Heart left ventricle (tissue), 13 donors: Measurements from ENCODE around the gene HCCS.

Experiments used
- POLR2A ChIP-seq, 2 donors: fragments of 450-650 bp; IDR thresholded peaks; one replicate each; pipeline ENCODE4 v1.6.1; 2017; ENCODE audit warnings: antibody characterized with exemption in 2 of 2, mild to moderate bottlenecking in 2 of 2, moderate library complexity in 2 of 2
- TF ChIP-seq, protein P1 (sequence below), 12 donors: fragments of 200-600 bp; sonication (generic) in 4 of 12; IDR thresholded peaks; one replicate each; pipeline versions ENCODE4 v1.5.0 to v1.8.0; 2018 to 2022; ENCODE audit warnings: antibody characterized with exemption in 12 of 12, mild to moderate bottlenecking in 5 of 12
- donor health status: ischemic (EF 13 %, LVEDD 7.1; RV severe dilation, severe dysfunction).
- donor health status: DM: no; HTN: yes; CAD: no.
- donor health status: DM: no; HTN: no; CAD: no.
- donor health status: ischemic (EF 25% LVEDD 6.9; RV normal size, moderate dysfunction).
- donor health status: ischemic (EF 25% LVEDD 5.7; RV mildly dilated, moderate dysfunction).
- donor health status: ischemic (EF 35%, LVEDD 5.7; RV mildly dilated, moderate dysfunction).
- donor health status: nonischemic (EF 11% LVEDD 7.7; RV severe dilation, severe dysfunction).
- donor health status: DM: yes; HTN: yes; CAD: no.
- donor health status: PGD.
- donor health status: ischemic (EF 29% LVEDD 5.4; RV normal size, mild dysfunction).
- donor health status: nonischemic (EF 23%, LVEDD 6.1; RV moderate dilation, normal function).

DNA sequence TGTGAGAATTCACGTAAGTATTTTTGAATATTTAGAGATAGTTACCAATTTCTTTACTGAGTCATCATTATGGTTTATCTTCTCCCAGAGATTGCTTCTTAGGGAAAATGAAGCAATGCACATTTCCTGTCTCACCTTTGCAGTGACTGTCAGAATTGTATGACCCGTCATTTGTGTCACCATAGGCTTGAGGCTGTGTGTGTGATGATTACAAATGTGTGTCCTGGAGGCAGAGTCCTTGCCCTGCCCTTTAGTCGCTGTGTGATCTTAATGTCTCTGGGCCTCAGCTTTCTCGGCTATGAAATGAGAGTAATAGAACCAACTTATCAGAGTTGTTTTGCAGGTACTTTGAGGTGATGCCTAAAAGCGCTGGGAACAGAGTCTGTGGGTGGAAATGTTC, 13.9 kb downstream of the HCCS start:
- TF ChIP-seq, protein P1, sequence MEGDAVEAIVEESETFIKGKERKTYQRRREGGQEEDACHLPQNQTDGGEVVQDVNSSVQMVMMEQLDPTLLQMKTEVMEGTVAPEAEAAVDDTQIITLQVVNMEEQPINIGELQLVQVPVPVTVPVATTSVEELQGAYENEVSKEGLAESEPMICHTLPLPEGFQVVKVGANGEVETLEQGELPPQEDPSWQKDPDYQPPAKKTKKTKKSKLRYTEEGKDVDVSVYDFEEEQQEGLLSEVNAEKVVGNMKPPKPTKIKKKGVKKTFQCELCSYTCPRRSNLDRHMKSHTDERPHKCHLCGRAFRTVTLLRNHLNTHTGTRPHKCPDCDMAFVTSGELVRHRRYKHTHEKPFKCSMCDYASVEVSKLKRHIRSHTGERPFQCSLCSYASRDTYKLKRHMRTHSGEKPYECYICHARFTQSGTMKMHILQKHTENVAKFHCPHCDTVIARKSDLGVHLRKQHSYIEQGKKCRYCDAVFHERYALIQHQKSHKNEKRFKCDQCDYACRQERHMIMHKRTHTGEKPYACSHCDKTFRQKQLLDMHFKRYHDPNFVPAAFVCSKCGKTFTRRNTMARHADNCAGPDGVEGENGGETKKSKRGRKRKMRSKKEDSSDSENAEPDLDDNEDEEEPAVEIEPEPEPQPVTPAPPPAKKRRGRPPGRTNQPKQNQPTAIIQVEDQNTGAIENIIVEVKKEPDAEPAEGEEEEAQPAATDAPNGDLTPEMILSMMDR (IDR thresholded peaks at IDR 0.05): no peak
- no peak for TF ChIP-seq POLR2A (IDR thresholded peaks at IDR 0.05)
